Panc1 (cell line): ENCODE data around the gene PTPRO.

ENCODE experiments used
- CTCF ChIP-seq: fragments of 450-650 bp; IDR thresholded peaks from 2 replicates; pipeline ENCODE4 v1.5.1; 2017; ENCODE audit warnings: mild to moderate bottlenecking
- POLR2AphosphoS5 ChIP-seq: IDR thresholded peaks from 2 replicates; pipeline ENCODE4 v1.6.1; 2012; ENCODE audit warnings: mild to moderate bottlenecking, low read depth, low read length, moderate library complexity
- REST ChIP-seq, 2 experiments: IDR thresholded peaks; 2 replicates each; pipeline ENCODE4 v1.6.1; 2011 to 2012; ENCODE audit warnings: low read depth in 2 of 2, control low read depth in 1 of 2, low read length in 1 of 2, mild to moderate bottlenecking in 1 of 2, moderate library complexity in 1 of 2; ENCODE audit not compliant: insufficient read depth in 1 of 2

GRCh38 chr12:15494329-15495046 lies 172.2 kb downstream of the PTPRO start:
- TF ChIP-seq CTCF (no peak), POLR2AphosphoS5 (no peak), REST (IDR thresholded peaks at IDR 0.05; ENCODE audit: insufficient read depth in 1 of 2, low read depth in 2 of 2, low read length in 1 of 2) (no peak)
